GM21786 (cell line): ENCODE results near the gene TEX19.

Experiments used
- ATAC-seq: cut with Tn5 transposase; IDR thresholded peaks from one replicate; pipeline ENCODE4 v1.9.1; 2021; ENCODE audit not compliant: unreplicated experiment

Gene TEX19

GRCh38 chr17:82358465-82359350 lies at the start of gene TEX19:
Gene TEX19 (plus strand): TSS chr17:82359247. CDS start chr17:82362151, 2,904 bp downstream.
- ATAC-seq: no peak

GRCh38 chr17:82309656-82310570 lies 49.1 kb upstream of the TEX19 start:
- no peak for ATAC-seq

- no peak for ATAC-seq
Observed at GRCh38 chr17:82310877-82311276, 48.2 kb upstream of the TEX19 start.

GRCh38 chr17:82311971-82312370 lies 47.1 kb upstream of the TEX19 start:
- ATAC-seq: no peak

- no peak for ATAC-seq
Observed at GRCh38 chr17:82313195-82314011, 45.6 kb upstream of the TEX19 start.

GRCh38 chr17:82314012-82314726 lies 44.9 kb upstream of the TEX19 start:
- no peak for ATAC-seq

- ATAC-seq: no peak
Observed at GRCh38 chr17:82314727-82315605, 44.1 kb upstream of the TEX19 start.

- no peak for ATAC-seq
Observed at GRCh38 chr17:82315703-82316358, 43.2 kb upstream of the TEX19 start.

- no peak for ATAC-seq
Observed at GRCh38 chr17:82316651-82317393, 42.2 kb upstream of the TEX19 start.

GRCh38 chr17:82317394-82318168 lies 41.5 kb upstream of the TEX19 start, which contains the start of gene CD7:
Gene CD7 (minus strand): TSS chr17:82317608. CDS start chr17:82317495, 113 bp downstream.
- no peak for ATAC-seq

GRCh38 chr17:82318169-82318498 lies 40.9 kb upstream of the TEX19 start:
- ATAC-seq: no peak

- no peak for ATAC-seq
Observed at GRCh38 chr17:82318772-82319606, 40.1 kb upstream of the TEX19 start.

GRCh38 chr17:82319619-82320062 lies 39.4 kb upstream of the TEX19 start:
- no peak for ATAC-seq

GRCh38 chr17:82320140-82320840 lies 38.8 kb upstream of the TEX19 start:
- ATAC-seq: no peak
